ENCODE data around the gene DPYSL3. TPM values are rescaled to one million over a fixed set of nuclear protein-coding genes. Genes with fewer than 3 reads are reported as not detected.

DPYSL3 gene
- total RNA-seq, 2 donors from 2014 or later: 10.0 to 23.9 TPM

DNA sequence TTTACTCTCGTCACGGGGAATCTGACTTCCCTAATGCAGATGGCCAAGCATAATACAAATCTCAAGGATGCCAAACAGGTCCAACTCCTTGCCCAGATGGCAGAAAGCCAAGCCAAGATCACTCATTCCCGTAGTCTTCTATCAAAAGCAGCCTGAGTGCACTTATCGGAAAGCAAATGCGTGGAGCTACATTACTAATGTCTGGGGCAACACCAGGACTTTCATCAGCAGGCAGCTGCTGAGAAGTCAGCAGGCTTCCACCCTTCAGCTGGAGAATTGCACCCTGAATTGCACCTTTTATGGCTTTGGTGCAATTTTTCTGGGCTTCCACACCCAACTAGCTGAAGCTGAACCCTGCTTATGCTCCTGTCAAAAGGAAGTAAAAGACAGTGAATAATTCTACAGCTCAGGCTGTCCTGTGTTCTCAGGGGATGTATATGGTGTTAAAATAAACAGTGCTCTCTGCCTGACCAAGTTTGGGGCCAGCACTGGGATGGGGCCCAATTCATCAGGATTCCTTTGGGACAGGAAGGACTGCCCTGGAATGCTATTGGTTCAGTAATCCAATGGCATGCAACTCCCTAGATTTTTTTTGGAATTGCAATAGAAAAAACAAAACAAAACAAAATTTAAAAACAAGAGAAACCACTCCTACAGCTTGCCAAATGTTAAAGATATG, 92.6 kb downstream of the DPYSL3 start:
- ATAC-seq (peak; percentile 94), DNase-seq (peak; percentile 65 to 74)
- intact Hi-C loops (cut with DNase I, micrococcal nuclease): no loop called here

- intact Hi-C loops (cut with DNase I, micrococcal nuclease): no loop called here
- peak; percentile 33 for ATAC-seq
- no peak for DNase-seq
Observed at GRCh38 chr5:147415651-147416050, 94.2 kb downstream of the DPYSL3 start.

GRCh38 chr5:147413266-147413665, 96.6 kb downstream of the DPYSL3 start:
- intact Hi-C loops (cut with DNase I, micrococcal nuclease): no loop called here
- ATAC-seq: no peak
- no peak for DNase-seq

- intact Hi-C loops (cut with DNase I, micrococcal nuclease): no loop called here
- DNase-seq (no peak), ATAC-seq (no peak)
Observed at GRCh38 chr5:147412561-147412960, 97.3 kb downstream of the DPYSL3 start.

- ATAC-seq (no peak), DNase-seq (no peak)
- intact Hi-C loops (cut with DNase I, micrococcal nuclease): no loop called here
Observed at GRCh38 chr5:147411359-147412319, 98.2 kb downstream of the DPYSL3 start.

GRCh38 chr5:147410496-147411358, 99.1 kb downstream of the DPYSL3 start:
- intact Hi-C loops (cut with DNase I, micrococcal nuclease): no loop called here
- DNase-seq (no peak), ATAC-seq (no peak)

DNA sequence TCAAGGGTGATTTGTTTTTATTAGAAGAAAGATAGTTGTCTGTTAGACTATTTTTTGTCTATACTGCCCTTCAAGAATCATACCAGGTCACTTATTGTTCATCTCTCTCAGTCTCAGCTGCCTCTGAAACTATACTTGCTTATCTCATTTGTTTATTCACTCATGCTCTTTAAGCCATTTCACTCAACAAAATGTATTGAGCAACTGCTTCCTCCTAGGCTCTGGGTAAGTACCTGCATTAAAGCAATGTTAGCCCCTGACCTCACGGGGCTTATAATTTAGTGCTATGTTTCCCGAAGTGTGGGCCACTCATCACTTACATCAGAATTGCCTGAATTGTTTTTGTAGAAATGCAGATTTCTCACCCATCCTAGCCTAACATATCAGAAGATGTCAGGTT, 100.9 kb downstream of the DPYSL3 start:
- DNase-seq (no peak), ATAC-seq (no peak)
- intact Hi-C loops (cut with DNase I, micrococcal nuclease): no loop called here

DNA sequence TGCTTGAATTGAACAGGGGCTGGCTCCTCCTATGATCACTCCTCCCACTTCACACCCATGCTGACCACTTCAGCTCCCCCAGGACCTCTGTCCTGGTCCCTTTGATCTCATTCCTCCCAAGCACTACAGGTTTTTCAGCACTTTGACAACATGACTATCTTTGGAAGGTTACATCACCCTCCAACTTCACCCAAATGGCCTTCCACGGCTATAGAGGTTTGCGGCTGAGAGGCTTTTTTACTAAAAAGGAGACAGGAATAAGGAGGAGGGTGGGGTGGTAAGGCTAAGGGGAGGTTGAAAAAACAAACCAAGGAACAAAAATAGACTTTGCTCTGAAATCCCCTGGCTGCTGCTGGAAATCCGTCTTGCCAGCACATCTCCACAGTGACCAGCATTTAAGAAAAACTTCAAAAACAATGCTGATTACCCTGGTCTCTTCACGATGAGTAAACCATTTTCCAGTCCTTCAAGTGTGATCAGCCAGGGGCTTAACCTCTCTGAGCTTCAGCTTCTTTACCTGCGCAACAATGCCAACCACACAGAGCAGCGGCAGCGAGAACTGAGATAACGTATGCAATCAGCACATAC, 102.7 kb downstream of the DPYSL3 start:
- intact Hi-C loops (cut with DNase I, micrococcal nuclease): no loop called here
- ATAC-seq (no peak), DNase-seq (no peak)

DNA sequence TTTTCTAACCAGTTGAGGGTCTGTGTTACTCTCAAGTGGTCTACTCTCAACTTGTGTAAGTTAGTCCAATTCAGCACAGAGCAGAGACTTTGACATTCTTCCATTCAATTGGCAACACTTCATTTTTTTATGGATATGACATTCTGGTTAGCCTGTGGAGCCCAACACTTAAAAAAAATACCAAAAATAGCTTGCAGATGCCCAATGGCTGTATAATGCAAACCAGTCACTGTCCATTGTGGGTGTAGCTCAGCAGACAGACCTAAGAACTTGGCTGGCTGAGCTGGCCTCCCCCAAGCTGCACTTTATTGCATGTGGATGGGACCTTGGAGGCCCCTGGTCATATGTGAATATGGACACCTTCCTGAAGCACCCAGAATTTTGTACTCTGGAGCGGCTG, 103.2 kb downstream of the DPYSL3 start:
- ATAC-seq (no peak), DNase-seq (no peak)
- intact Hi-C loops (cut with DNase I, micrococcal nuclease): no loop called here

- DNase-seq: no peak
- intact Hi-C loops (cut with DNase I, micrococcal nuclease): no loop called here
- no peak for ATAC-seq
Observed at GRCh38 chr5:147404706-147405105, 105.2 kb downstream of the DPYSL3 start.

- intact Hi-C loops (cut with DNase I, micrococcal nuclease): no loop called here
Observed at GRCh38 chr5:147403651-147404640, 105.9 kb downstream of the DPYSL3 start.

DNA sequence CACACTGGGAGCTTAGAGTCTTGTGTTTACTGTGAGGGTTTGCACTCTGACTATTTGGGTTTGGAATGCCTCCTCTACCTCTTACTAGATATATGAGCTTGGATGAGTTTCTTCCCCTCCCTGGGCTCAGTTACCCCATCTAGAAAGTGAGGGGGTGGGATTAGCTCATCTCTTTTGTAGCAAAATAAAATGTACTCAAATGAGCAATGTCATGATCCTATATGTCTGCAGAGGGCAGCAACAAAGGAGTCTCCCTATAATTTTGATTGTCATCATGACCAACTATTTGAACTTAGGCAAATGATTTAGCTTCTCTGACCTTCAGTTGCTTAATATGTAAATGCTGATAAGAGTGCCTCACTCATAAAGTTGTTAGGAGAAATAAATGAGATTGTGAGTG, 109.0 kb downstream of the DPYSL3 start:
- intact Hi-C loops (cut with DNase I, micrococcal nuclease): no loop called here
- no peak for ATAC-seq

More at GRCh38 chr5:147403651-147404640, 105.9 kb downstream of the DPYSL3 start:
- ATAC-seq (peak; percentile 19), DNase-seq (peak in 1 of 2 donors; percentile 61)

GRCh38 chr5:147400126-147400809, 109.6 kb downstream of the DPYSL3 start:
- DNase-seq (no peak), ATAC-seq (no peak)
- intact Hi-C loops (cut with DNase I, micrococcal nuclease): no loop called here

More for the DNA sequence above, 109.0 kb downstream of the DPYSL3 start:
- no peak for DNase-seq

DNA sequence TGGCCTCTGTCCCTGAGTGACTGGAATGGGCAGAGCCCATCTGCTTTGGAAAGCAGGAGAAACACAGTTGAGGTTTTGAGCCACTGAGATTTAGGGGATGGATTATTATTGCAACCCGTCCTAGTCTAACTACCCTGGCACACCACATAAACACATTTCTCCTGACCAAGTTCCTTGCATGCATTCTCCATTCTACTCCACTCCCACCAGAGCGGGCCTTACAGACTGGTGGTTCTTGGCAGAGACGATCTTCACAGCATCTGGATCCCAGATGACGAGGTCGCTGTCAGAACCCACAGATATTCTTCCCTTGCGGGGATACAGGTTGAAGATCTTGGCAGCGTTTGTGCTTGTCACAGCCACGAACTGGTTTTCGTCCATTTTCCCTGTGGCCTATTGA, 111.0 kb downstream of the DPYSL3 start:
- intact Hi-C loops (cut with DNase I, micrococcal nuclease): loop anchor here in 1 of 2 donors (10.0 kb wide), 1 partner anchor 156 kb away; no protein-coding TSS in a partner anchor
- DNase-seq (no peak), ATAC-seq (no peak)

GRCh38 chr5:147397616-147398015, 112.3 kb downstream of the DPYSL3 start:
- ATAC-seq (no peak), DNase-seq (no peak)
- intact Hi-C loops (cut with DNase I, micrococcal nuclease): loop anchor here in 1 of 2 donors (10.0 kb wide), 1 partner anchor 157 kb away; no protein-coding TSS in a partner anchor

DNA sequence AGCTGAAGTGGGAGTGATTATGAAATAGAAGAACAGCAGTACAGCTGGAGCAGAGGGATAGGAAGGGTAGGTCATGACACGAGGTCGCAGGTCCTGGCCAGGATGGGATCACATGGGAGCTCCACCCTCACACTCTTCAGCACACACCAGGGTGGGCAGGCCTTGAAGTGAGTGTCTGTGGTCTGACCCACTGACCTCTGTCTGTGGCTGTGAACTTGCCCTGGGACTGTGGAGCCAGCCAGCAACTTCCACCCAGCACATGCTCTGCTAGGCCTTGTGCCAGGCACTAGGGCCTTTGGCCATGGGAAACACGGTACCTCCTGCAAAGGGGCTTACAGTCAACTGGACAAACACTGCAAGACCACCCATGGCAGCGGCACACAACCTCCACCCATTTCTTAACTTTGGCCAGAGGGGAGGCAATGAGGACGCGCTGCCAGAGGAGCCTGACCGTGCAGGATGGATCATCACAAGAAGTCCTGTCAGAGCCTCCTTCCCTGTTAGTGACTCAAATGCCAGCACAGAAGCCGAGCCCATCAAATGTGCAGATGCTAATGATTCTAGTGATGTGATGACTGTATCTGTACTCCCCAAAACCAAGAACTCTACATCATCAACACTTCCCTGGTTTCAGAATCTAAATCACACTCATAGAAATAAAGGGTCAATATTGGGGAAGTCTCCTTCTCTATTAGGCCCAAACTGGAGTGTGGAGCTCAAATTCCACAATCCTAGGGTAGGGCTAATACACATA, 113.6 kb downstream of the DPYSL3 start:
- intact Hi-C loops (cut with DNase I, micrococcal nuclease): loop anchor here in 1 of 2 donors (10.0 kb wide), 1 partner anchor 159 kb away; no protein-coding TSS in a partner anchor
- ATAC-seq: no peak
- DNase-seq: no peak

All from left colon (tissue), 2 donors.